H1 (cell line): ENCODE data around the gene EPB41L1. TPM values are rescaled to one million over a fixed set of nuclear protein-coding genes. Genes with fewer than 3 reads are reported as not detected.

Experiments
- CTCF ChIA-PET: fragments of 300-600 bp; sonication (Branson Sonifier 250); formaldehyde crosslinking; loops from one replicate; lab custom pipeline; 2021; ENCODE audit not compliant: partially characterized antibody; lab: Charles Lee
- POLR2A ChIA-PET: fragments of 300-600 bp; sonication (Branson Sonifier 250); formaldehyde crosslinking; loops from one replicate; lab custom pipeline; 2021; ENCODE audit warnings: inconsistent platforms; ENCODE audit not compliant: partially characterized antibody; lab: Charles Lee
- DNase-seq, 2 experiments: peaks; one replicate each; pipeline versions ENCODE4 v3.0.0 to v3.0.0-alpha.2; 2010 to 2022; ENCODE audit warnings: low spot score in 2 of 2, low read depth in 1 of 2, mixed read lengths in 1 of 2
- FAIRE-seq: peaks from 2 replicates; lab custom pipeline; 2011; peaks lifted over from hg19 to GRCh38; lab: Jason Lieb, UNC
- H2AFZ ChIP-seq: 2 replicates; pipeline ENCODE4 v1.8.1; 2012; ENCODE audit warnings: low read length, inconsistent platforms
- H2AK5ac ChIP-seq: 2 replicates; pipeline ENCODE4 v1.6.1; 2013; ENCODE audit warnings: low read depth, low read length
- H2BK120ac ChIP-seq: replicated peaks from 2 replicates; pipeline ENCODE3; 2013; ENCODE audit warnings: low read depth, low read length, inconsistent platforms
- H2BK12ac ChIP-seq: 2 replicates; pipeline ENCODE4 v1.6.1; 2013; ENCODE audit warnings: low read depth, low read length
- H2BK15ac ChIP-seq: 2 replicates; pipeline ENCODE4 v1.6.1; 2013; ENCODE audit warnings: low read length
- H2BK20ac ChIP-seq: 2 replicates; pipeline ENCODE4 v1.6.1; 2013; ENCODE audit warnings: low read length
- H2BK5ac ChIP-seq: 2 replicates; pipeline ENCODE4 v1.6.1; 2013; ENCODE audit warnings: low read depth, low read length
- H3K14ac ChIP-seq: 2 replicates; pipeline ENCODE4 v1.6.1; 2013; ENCODE audit warnings: inconsistent platforms; ENCODE audit not compliant: insufficient read length
- H3K18ac ChIP-seq: 2 replicates; pipeline ENCODE4 v1.6.1; 2013; ENCODE audit warnings: low read length; ENCODE audit errors: extremely low read depth
- H3K23ac ChIP-seq: 2 replicates; pipeline ENCODE4 v1.6.1; 2013; ENCODE audit warnings: inconsistent platforms; ENCODE audit not compliant: insufficient read length
- H3K23me2 ChIP-seq: 2 replicates; pipeline ENCODE4 v1.6.1; 2013; ENCODE audit warnings: low read depth, low read length
- H3K27ac ChIP-seq: 2 replicates; pipeline ENCODE4 v1.6.1; 2011; ENCODE audit warnings: low read depth, low read length, inconsistent platforms
- H3K27me3 ChIP-seq, 4 experiments: replicated peaks in 1 of 4; 1 replicate in 1 of 4; 2 replicates in 3 of 4; pipeline versions ENCODE4 v1.6.1 to v1.8.1; 2011 to 2013; ENCODE audit warnings: low read length in 3 of 4, mild to moderate bottlenecking in 3 of 4, inconsistent platforms in 2 of 4, mixed read lengths in 2 of 4, moderate library complexity in 1 of 4; ENCODE audit not compliant: control insufficient read depth in 3 of 4, insufficient read depth in 3 of 4; ENCODE audit errors: extremely low read depth in 1 of 4
- H3K36me3 ChIP-seq, 4 experiments: 2 replicates each; pipeline versions ENCODE4 v1.6.1 to v1.8.1; 2011 to 2013; ENCODE audit warnings: mild to moderate bottlenecking in 4 of 4, low read length in 3 of 4, moderate library complexity in 2 of 4, control low read depth in 1 of 4, inconsistent platforms in 1 of 4; ENCODE audit not compliant: insufficient read depth in 4 of 4, control insufficient read depth in 2 of 4
- H3K4ac ChIP-seq: replicated peaks from 2 replicates; pipeline ENCODE3; 2013; ENCODE audit warnings: low read length, low read depth, mixed read lengths, inconsistent platforms; ENCODE audit not compliant: insufficient read length
- H3K4me1 ChIP-seq, 4 experiments: replicated peaks in 1 of 4; 1 replicate in 1 of 4; 2 replicates in 3 of 4; pipeline versions ENCODE4 v1.6.1 to v1.8.1; 2011 to 2013; ENCODE audit warnings: low read length in 3 of 4, inconsistent platforms in 2 of 4, mixed read lengths in 1 of 4; ENCODE audit not compliant: insufficient read depth in 4 of 4, control insufficient read depth in 3 of 4
- H3K4me2 ChIP-seq, 2 experiments: 2 replicates each; pipeline versions ENCODE4 v1.6.1 to v1.8.1; 2011 to 2013; ENCODE audit warnings: low read depth in 2 of 2, low read length in 2 of 2, control low read depth in 1 of 2, inconsistent platforms in 1 of 2, mild to moderate bottlenecking in 1 of 2; ENCODE audit not compliant: insufficient read depth in 1 of 2
- H3K4me3 ChIP-seq, 4 experiments: fragments of 200-600, 300-600 bp in 1 of 4; sonication (generic), shearing (Covaris generic), sonication (Bioruptor Twin) in 1 of 4; 2 replicates each; pipeline versions ENCODE4 v1.5.1 to v1.8.1; 2011 to 2016; ENCODE audit warnings: low read length in 4 of 4, low read depth in 3 of 4, control low read depth in 2 of 4, inconsistent platforms in 2 of 4, mild to moderate bottlenecking in 2 of 4, mixed read lengths in 1 of 4, moderate library complexity in 1 of 4; ENCODE audit not compliant: insufficient read depth in 2 of 4; ENCODE audit errors: extremely low read depth in 1 of 4
- H3K56ac ChIP-seq: replicated peaks from 2 replicates; pipeline ENCODE3; 2013; ENCODE audit warnings: low read depth, mild to moderate bottlenecking, mixed read lengths, low read length, inconsistent platforms; ENCODE audit not compliant: insufficient read length
- H3K79me1 ChIP-seq: 2 replicates; pipeline ENCODE4 v1.6.1; 2013; ENCODE audit warnings: low read depth, low read length, control low read depth
- H3K79me2 ChIP-seq, 2 experiments: 2 replicates each; pipeline versions ENCODE4 v1.6.1 to v1.8.1; 2012 to 2013; ENCODE audit warnings: low read length in 2 of 2, mild to moderate bottlenecking in 2 of 2, inconsistent platforms in 1 of 2; ENCODE audit not compliant: insufficient read depth in 2 of 2, control insufficient read depth in 1 of 2
- H3K9ac ChIP-seq, 4 experiments: replicated peaks in 1 of 4; 1 replicate in 1 of 4; 2 replicates in 3 of 4; pipeline versions ENCODE4 v1.6.1 to v1.8.1; 2011 to 2013; ENCODE audit warnings: low read depth in 3 of 4, low read length in 3 of 4, control low read depth in 2 of 4, mild to moderate bottlenecking in 2 of 4, moderate library complexity in 2 of 4, inconsistent platforms in 1 of 4; ENCODE audit errors: extremely low read depth in 1 of 4
- H3K9me3 ChIP-seq, 2 experiments: 2 replicates each; pipeline versions ENCODE4 v1.6.1 to v1.8.1; 2012 to 2013; ENCODE audit warnings: mild to moderate bottlenecking in 2 of 2, moderate library complexity in 2 of 2, control low read depth in 1 of 2, inconsistent platforms in 1 of 2, low read depth in 1 of 2, low read length in 1 of 2, mixed read lengths in 1 of 2; ENCODE audit not compliant: insufficient read depth in 2 of 2
- H4K20me1 ChIP-seq, 2 experiments: replicated peaks in 1 of 2; 2 replicates each; pipeline versions ENCODE3 to v1.8.1; 2011 to 2013; ENCODE audit warnings: inconsistent platforms in 2 of 2, low read length in 2 of 2, mild to moderate bottlenecking in 1 of 2; ENCODE audit not compliant: insufficient read depth in 2 of 2, control insufficient read depth in 1 of 2
- H4K5ac ChIP-seq: 2 replicates; pipeline ENCODE4 v1.6.1; 2013; ENCODE audit warnings: low read length, low read depth, mixed read lengths, inconsistent platforms; ENCODE audit not compliant: insufficient read length
- H4K8ac ChIP-seq: 2 replicates; pipeline ENCODE4 v1.8.0; 2013; ENCODE audit warnings: mild to moderate bottlenecking, moderate library complexity, low read length, inconsistent platforms; ENCODE audit not compliant: insufficient read depth; ENCODE audit errors: extremely low read depth
- H4K91ac ChIP-seq: replicated peaks from 2 replicates; pipeline ENCODE3; 2013; ENCODE audit warnings: low read length, mixed read lengths, inconsistent platforms; ENCODE audit not compliant: insufficient read length
- CBX8 ChIP-seq: fragments of 300-800, 300-1000 bp; sonication (generic); IDR thresholded peaks from 2 replicates; pipeline ENCODE4 v1.7.1; 2016; ENCODE audit warnings: low read depth, low read length, borderline replicate concordance
- CHD1 ChIP-seq: IDR thresholded peaks from 2 replicates; pipeline ENCODE4 v1.6.1; 2012; ENCODE audit warnings: low read depth, low read length, improper control_type of control experiment
- HDAC6 ChIP-seq: IDR thresholded peaks from one replicate; pipeline ENCODE4 v1.7.1; 2012; ENCODE audit warnings: low read depth, mild to moderate bottlenecking, inconsistent platforms, low read length, moderate library complexity
- KDM1A ChIP-seq: fragments of 200-600, 300-600 bp; sonication (generic); IDR thresholded peaks from 2 replicates; pipeline ENCODE4 v1.7.1; 2016; ENCODE audit warnings: mild to moderate bottlenecking, low read length, borderline replicate concordance
- MAFK ChIP-seq: IDR thresholded peaks from 2 replicates; pipeline ENCODE4 v1.6.1; 2012; ENCODE audit warnings: low read depth, mild to moderate bottlenecking, improper control_type of control experiment, low read length
- POLR2A ChIP-seq, 2 experiments: IDR thresholded peaks; 1 replicate in 1 of 2; 2 replicates in 1 of 2; pipeline ENCODE4 v1.6.1; 2011; ENCODE audit warnings: low read depth in 2 of 2, low read length in 2 of 2, mild to moderate bottlenecking in 2 of 2; ENCODE audit errors: control extremely low read depth in 1 of 2
- RFX5 ChIP-seq: IDR thresholded peaks from 2 replicates; pipeline ENCODE4 v1.6.1; 2011; ENCODE audit warnings: low read depth, low read length, improper control_type of control experiment, borderline replicate concordance
- RXRA ChIP-seq: IDR thresholded peaks from 2 replicates; pipeline ENCODE4 v1.6.1; 2011; ENCODE audit warnings: low read depth, mild to moderate bottlenecking, low read length, moderate library complexity; ENCODE audit not compliant: insufficient read depth
- SIN3A ChIP-seq, 2 experiments: IDR thresholded peaks in 1 of 2; conservative IDR thresholded peaks in 1 of 2; 2 replicates each; pipeline ENCODE4 v1.6.1; 2011 to 2012; ENCODE audit warnings: low read length in 2 of 2, improper control_type of control experiment in 1 of 2, low read depth in 1 of 2, mild to moderate bottlenecking in 1 of 2
- SP4 ChIP-seq: IDR thresholded peaks from 2 replicates; pipeline ENCODE4 v1.6.1; 2012; ENCODE audit warnings: low read length, inconsistent platforms
- WGBS, 2 experiments: shearing (Covaris generic) in 1 of 2; methylation state at CpG; one replicate each; pipeline versions ENCODE4 v1.1.6 to v1.1.7; 2013 to 2015; ENCODE audit warnings: low lambda C conversion rate in 2 of 2, mixed read lengths in 2 of 2, inconsistent platforms in 1 of 2, low coverage in 1 of 2, missing lambda C conversion rate in 1 of 2; ENCODE audit not compliant: insufficient replicate concordance in 2 of 2, insufficient coverage in 1 of 2, insufficient read length in 1 of 2; ENCODE audit errors: extremely low coverage in 1 of 2, missing lambda C conversion rate in 1 of 2; 5-methylcytosine and 5-hydroxymethylcytosine counted together
- polyA plus RNA-seq, 7 experiments: library from polyadenylated mRNA; depleted of rRNA in 3 of 7; stranded (reverse) in 5 of 7; unstranded in 2 of 7; fragments of >200 nt in 5 of 7; fragments of 200-250 nt in 2 of 7; gene quantifications; 1 replicate in 5 of 7; 2 replicates in 1 of 7; 4 replicates in 1 of 7; pipeline versions ENCODE4 v1.2.1 to v1.2.3, GENCODE V29; 2011 to 2013; ENCODE audit warnings: missing spikeins in 2 of 7, mixed read lengths in 2 of 7
- total RNA-seq: library from RNA; stranded (reverse); fragmentation: NEBNext Ultra II Directional; extraction: Animal tissue kit (Norgen Biotek cat#: 25700); gene quantifications from 2 replicates; pipeline ENCODE4 v1.2.1, GENCODE V29; 2021

The EPB41L1 gene
- total and polyA plus RNA-seq, 2 of the 8 experiments (the other 6 are each of a cell fraction or from before 2014, with no cell fraction given), result 14.8 to 36.0 TPM

DNA sequence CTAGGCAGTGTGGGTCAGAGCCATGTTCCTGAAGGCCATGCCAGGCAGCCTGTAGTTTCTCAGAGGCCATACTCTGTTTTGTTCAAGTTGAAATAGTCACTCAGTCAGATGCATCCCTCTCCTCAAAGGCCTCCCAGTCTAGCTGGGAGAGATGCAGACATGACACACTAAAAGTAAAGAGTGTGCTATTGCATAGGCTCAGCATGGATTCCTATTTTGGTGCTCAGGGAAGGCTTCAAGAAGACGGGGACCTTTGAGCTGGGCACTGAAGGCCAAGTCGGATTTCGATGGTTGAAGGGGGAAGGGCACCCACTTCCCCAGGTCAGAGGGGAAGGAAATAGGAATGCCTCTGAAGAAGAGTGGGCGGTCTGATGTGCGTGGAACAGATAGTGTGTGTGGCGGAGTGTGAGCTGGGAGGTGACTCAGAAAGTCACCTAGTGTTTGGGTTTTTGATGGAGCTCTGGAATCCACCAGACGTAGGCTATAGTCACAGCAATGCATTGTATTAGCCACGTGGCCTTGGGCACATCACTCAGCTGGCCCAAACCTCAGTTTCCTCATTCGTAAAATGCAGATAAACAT, 3.7 kb downstream of the EPB41L1 start:
- H4K20me1 ChIP-seq, result peaks cover 6 to 10% of the 10 kb centered on the region in 2 experiments
- TF ChIP-seq KDM1A (no peak), HDAC6 (no peak), CHD1 (no peak), RFX5 (no peak), MAFK (no peak), POLR2A (IDR thresholded peaks at IDR 0.05; ENCODE audit: control extremely low read depth in 1 of 2, low read depth in 2 of 2, low read length in 2 of 2) (no peak), RXRA (no peak), SIN3A (conservative IDR thresholded peaks at IDR 0.05 in 1 of 2, IDR thresholded peaks at IDR 0.05 in 1 of 2; ENCODE audit: low read depth in 1 of 2, low read length in 2 of 2) (no peak), CBX8 (no peak), SP4 (no peak)
- H4K91ac ChIP-seq, result no peak overlapping the region
- no peaks in the 10 kb centered on the region for H3K79me2 ChIP-seq
- H2BK15ac ChIP-seq, result no peak overlapping the region
- no peak overlapping the region for H3K4ac ChIP-seq
- H2BK12ac ChIP-seq, result no peak overlapping the region
- H3K14ac ChIP-seq, result no peak overlapping the region
- no peak overlapping the region for H3K4me2 ChIP-seq
- peaks cover 3 to 15% (median 10%) of the 10 kb centered on the region in 4 experiments for H3K4me1 ChIP-seq
- POLR2A ChIA-PET, result interaction anchor here (0.6 kb wide), 1 partner anchor 427 kb away, joined by 4 read pairs; no protein-coding TSS in a partner anchor
- 87% methylated on average over 9 of the region's 9 CpGs; no CpG with 5 or more reads in 1 of the 2 experiments for WGBS, 2 experiments
- H3K56ac ChIP-seq, result no peak overlapping the region
- FAIRE-seq (no peak), DNase-seq (no peak)
- no peak overlapping the region for H3K23ac ChIP-seq
- H2BK20ac ChIP-seq, result no peak overlapping the region
- H3K27me3 ChIP-seq, result peaks cover 0 to 4% (median under 1%) of the 10 kb centered on the region in 4 experiments; a peak in 3 of 7 replicates
- no peak overlapping the region; a peak in 1 of 7 replicates for H3K9ac ChIP-seq
- no peak overlapping the region for H4K8ac ChIP-seq
- no peak overlapping the region for H4K5ac ChIP-seq
- CTCF ChIA-PET, result interaction anchor here (0.6 to 5.9 kb wide), 15 partner anchors 10 to 282 kb away, joined by 3 to 114 read pairs (median 11); no protein-coding TSS in a partner anchor
- no peak overlapping the region for H2AFZ ChIP-seq
- H2AK5ac ChIP-seq, result 0 out of 2 replicates have a peak overlapping the region, but pooled peaks have one; percentile 14
- peaks cover 4% of the 10 kb centered on the region; the same call in 1 of the 2 replicates for H3K79me1 ChIP-seq
- H3K27ac ChIP-seq, result no peak overlapping the region
- H3K18ac ChIP-seq, result no peak overlapping the region
- H2BK120ac ChIP-seq, result no peak overlapping the region
- no peak overlapping the region for H2BK5ac ChIP-seq
- no peak overlapping the region for H3K4me3 ChIP-seq
- H3K36me3 ChIP-seq, result no peaks in the 10 kb centered on the region
- peaks cover 6% of the 10 kb centered on the region; the same call in 1 of the 2 replicates for H3K23me2 ChIP-seq
- H3K9me3 ChIP-seq, result no peaks in the 10 kb centered on the region
